ENCODE data around the gene LYPD6B.

GRCh38 chr2:149070681-149071320 is 32.3 kb downstream of the LYPD6B start:
- TF ChIP-seq, protein P1, sequence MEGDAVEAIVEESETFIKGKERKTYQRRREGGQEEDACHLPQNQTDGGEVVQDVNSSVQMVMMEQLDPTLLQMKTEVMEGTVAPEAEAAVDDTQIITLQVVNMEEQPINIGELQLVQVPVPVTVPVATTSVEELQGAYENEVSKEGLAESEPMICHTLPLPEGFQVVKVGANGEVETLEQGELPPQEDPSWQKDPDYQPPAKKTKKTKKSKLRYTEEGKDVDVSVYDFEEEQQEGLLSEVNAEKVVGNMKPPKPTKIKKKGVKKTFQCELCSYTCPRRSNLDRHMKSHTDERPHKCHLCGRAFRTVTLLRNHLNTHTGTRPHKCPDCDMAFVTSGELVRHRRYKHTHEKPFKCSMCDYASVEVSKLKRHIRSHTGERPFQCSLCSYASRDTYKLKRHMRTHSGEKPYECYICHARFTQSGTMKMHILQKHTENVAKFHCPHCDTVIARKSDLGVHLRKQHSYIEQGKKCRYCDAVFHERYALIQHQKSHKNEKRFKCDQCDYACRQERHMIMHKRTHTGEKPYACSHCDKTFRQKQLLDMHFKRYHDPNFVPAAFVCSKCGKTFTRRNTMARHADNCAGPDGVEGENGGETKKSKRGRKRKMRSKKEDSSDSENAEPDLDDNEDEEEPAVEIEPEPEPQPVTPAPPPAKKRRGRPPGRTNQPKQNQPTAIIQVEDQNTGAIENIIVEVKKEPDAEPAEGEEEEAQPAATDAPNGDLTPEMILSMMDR (conservative IDR thresholded peaks at IDR 0.05): no peak
- TF ChIP-seq ZFX (IDR thresholded peaks at IDR 0.05): no peak

Data from C4-2B (cell line).